Measurements from ENCODE around the gene USHBP1. TPM values are rescaled to one million over a fixed set of nuclear protein-coding genes. Genes with fewer than 3 reads are reported as not detected.

USHBP1 gene
- total RNA-seq, 2 donors from 2014 or later, result 0.19 to 0.46 TPM

Other genes with a start within 250 kb of the USHBP1 start
- under 1 TPM; 0.28 to 0.43 TPM for gene CPAMD8, start 237.9 kb downstream of the USHBP1 start, total RNA-seq
- 10 to 100 TPM; 37.3 to 45.6 TPM for gene HAUS8, start 189.3 kb downstream of the USHBP1 start, total RNA-seq
- gene MYO9B, start 189.0 kb downstream of the USHBP1 start, total RNA-seq, result 100 to 1,000 TPM; 106 to 135 TPM
- 10 to 100 TPM; 27.2 to 32.8 TPM for gene USE1, start 49.4 kb downstream of the USHBP1 start, total RNA-seq
- gene OCEL1, start 38.5 kb downstream of the USHBP1 start, total RNA-seq, result 10 to 100 TPM; 19.3 to 19.4 TPM
- 1 to 10 TPM; 4.7 to 6.4 TPM for gene NR2F6, start 18.8 kb downstream of the USHBP1 start, total RNA-seq
- gene BABAM1, start 2.7 kb upstream of the USHBP1 start, total RNA-seq, result 10 to 100 TPM; 86.6 to 96.1 TPM
- gene ANKLE1, start 17.2 kb upstream of the USHBP1 start, total RNA-seq, result 1 to 10 TPM; 5.8 to 8.9 TPM
- gene ABHD8, start 38.7 kb upstream of the USHBP1 start, total RNA-seq, result 10 to 100 TPM; 16.1 to 16.6 TPM
- gene MRPL34, start 41.1 kb upstream of the USHBP1 start, total RNA-seq, result 10 to 100 TPM; 75.0 to 75.8 TPM
- 10 to 100 TPM; 29.6 to 40.2 TPM for gene DDA1, start 44.8 kb upstream of the USHBP1 start, total RNA-seq
- gene ANO8, start 70.1 kb upstream of the USHBP1 start, total RNA-seq, result 10 to 100 TPM; 11.1 to 13.7 TPM
- 10 to 100 TPM; 26.0 to 39.1 TPM for gene GTPBP3, start 72.8 kb upstream of the USHBP1 start, total RNA-seq
- gene PLVAP, start 112.6 kb upstream of the USHBP1 start, total RNA-seq, result not detected
- 1 to 10 TPM; 2.2 to 2.8 TPM for gene CCDC194, start 129.5 kb upstream of the USHBP1 start, total RNA-seq
- gene BST2, start 140.9 kb upstream of the USHBP1 start, total RNA-seq, result 10 to 100 TPM; 40.9 to 75.0 TPM
- 10 to 100 TPM; 32.4 to 38.4 TPM for gene MVB12A, start 155.3 kb upstream of the USHBP1 start, total RNA-seq
- not detected for gene TMEM221, start 183.9 kb upstream of the USHBP1 start, total RNA-seq
- gene NXNL1, start 196.2 kb upstream of the USHBP1 start, total RNA-seq, result not detected
- 1 to 10 TPM; 3.5 to 4.4 TPM for gene SLC27A1, start 205.8 kb upstream of the USHBP1 start, total RNA-seq
- 10 to 100 TPM; 56.5 to 63.6 TPM for gene PGLS, start 246.9 kb upstream of the USHBP1 start, total RNA-seq